ENCODE measurements around the gene STIM1. TPM values are rescaled to one million over a fixed set of nuclear protein-coding genes. Genes with fewer than 3 reads are reported as not detected.

Gene STIM1
- total RNA-seq, 4 donors from 2014 or later = 65.2 to 150 (median 92.6) TPM

DNA sequence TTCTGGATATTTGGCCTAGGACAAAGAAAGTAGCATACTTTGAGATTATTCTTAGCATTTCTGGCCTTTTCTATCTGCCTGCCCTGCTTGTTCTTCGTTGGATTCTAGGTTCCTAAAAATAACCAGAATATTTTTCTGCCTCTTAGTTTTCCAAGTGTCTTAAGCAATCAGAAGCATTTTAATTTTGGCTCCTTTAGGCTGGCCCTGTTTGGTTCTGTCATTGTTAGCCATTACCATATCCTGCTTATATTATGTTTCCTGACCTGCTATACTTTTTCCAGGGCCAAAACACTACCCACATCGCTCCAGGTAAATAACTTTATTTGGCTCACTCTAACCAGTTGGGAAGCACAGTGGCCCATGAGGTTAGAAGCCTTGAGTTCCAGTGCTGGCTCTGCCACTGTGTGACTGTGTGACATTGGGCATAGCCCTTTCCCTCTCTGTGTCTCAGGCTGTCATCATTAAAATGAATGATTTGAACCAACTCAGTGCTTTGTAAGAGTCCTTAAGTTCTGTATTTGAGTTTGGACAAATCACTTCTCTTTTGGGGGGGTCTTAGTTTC lies 91.1 kb downstream of the STIM1 start:
- intact Hi-C loops (cut with DNase I) = loop anchor here (10.0 kb wide), 2 partner anchors 92 to 108 kb away; partner anchors contain the start of gene STIM1
- no peaks in the 10 kb centered on the region for H3K27me3 ChIP-seq
- TF ChIP-seq EP300 (IDR thresholded peaks at IDR 0.05) = no peak
- TF ChIP-seq POLR2AphosphoS5 (IDR thresholded peaks at IDR 0.05) = peak in 1 of 2 donors; percentile 8
- peaks cover 85 to 99% (median 94%) of the 10 kb centered on the region in 4 donors for H3K4me1 ChIP-seq
- no peak for DNase-seq (ENCODE audit: extremely low spot score)
- 30% methylated on average over 2 of the region's 2 CpGs for WGBS
- peak overlapping the region in 2 of 4 donors; percentile 10 to 11 for H3K4me3 ChIP-seq
- H3K36me3 ChIP-seq = no peaks in the 10 kb centered on the region
- H3K27ac ChIP-seq (replicated peaks in 1 of 4) = peak overlapping the region; percentile 75 to 84 (median 80)
- H3K9me3 ChIP-seq = no peaks in the 10 kb centered on the region

GRCh38 chr11:3947061-3947460 lies 91.6 kb downstream of the STIM1 start:
- no peak for DNase-seq (ENCODE audit: extremely low spot score)
- H3K4me3 ChIP-seq = no peak overlapping the region
- intact Hi-C loops (cut with DNase I) = loop anchor here (10.0 kb wide), 2 partner anchors 92 to 108 kb away; partner anchors contain the start of gene STIM1
- H3K27me3 ChIP-seq = no peaks in the 10 kb centered on the region
- H3K4me1 ChIP-seq = peaks cover 87 to 100% (median 95%) of the 10 kb centered on the region in 4 donors
- TF ChIP-seq POLR2AphosphoS5 (IDR thresholded peaks at IDR 0.05) (peak; percentile 60), CTCF (IDR thresholded peaks at IDR 0.05) (no peak), POLR2A (IDR thresholded peaks at IDR 0.05; ENCODE audit: low read depth) (no peak), EP300 (IDR thresholded peaks at IDR 0.05) (no peak)
- no peaks in the 10 kb centered on the region for H3K9me3 ChIP-seq
- WGBS = 6% methylated on average over 1 of the region's 1 CpG
- H3K36me3 ChIP-seq = no peaks in the 10 kb centered on the region
- H3K27ac ChIP-seq (replicated peaks in 1 of 4) = peak overlapping the region; percentile 75 to 84 (median 80)

DNA sequence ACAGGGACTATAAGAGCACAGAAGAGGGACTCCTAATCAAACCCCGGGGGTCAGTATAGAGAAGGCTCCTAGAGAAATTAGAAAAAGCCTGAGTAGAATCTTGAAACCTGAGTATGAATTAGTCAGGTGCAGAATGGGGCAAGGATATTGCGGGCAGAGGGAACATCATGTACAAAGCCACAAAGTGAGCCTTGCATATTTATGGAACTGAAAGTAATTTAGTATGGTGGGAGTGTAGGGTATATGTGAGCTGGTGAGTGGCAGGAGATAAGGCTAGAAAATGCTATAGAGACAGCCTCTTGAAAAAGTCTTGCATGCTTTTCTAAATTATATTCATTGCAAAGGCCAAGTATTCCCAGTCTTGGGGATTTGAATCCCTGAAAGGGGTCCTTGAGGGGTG lies 93.7 kb downstream of the STIM1 start:
- Histone ChIP-seq H3K4me1 (peaks cover 70 to 91% (median 86%) of the 10 kb centered on the region in 4 donors), H3K4me3 (no peak overlapping the region), H3K27ac (replicated peaks in 1 of 4) (no peak overlapping the region), H3K9me3 (no peaks in the 10 kb centered on the region), H3K27me3 (no peaks in the 10 kb centered on the region), H3K36me3 (no peaks in the 10 kb centered on the region)
- TF ChIP-seq CTCF (IDR thresholded peaks at IDR 0.05) (no peak), EP300 (IDR thresholded peaks at IDR 0.05) (no peak)
- DNase-seq (ENCODE audit: extremely low spot score) = no peak
- intact Hi-C loops (cut with DNase I) = loop anchor here (10.0 kb wide), 2 partner anchors 94 to 106 kb away; partner anchors contain the start of gene STIM1
- WGBS = 88% methylated on average over 2 of the region's 2 CpGs

- Histone ChIP-seq H3K4me3 (no peak overlapping the region), H3K4me1 (peaks cover 56 to 71% (median 67%) of the 10 kb centered on the region in 4 donors), H3K27ac (replicated peaks in 1 of 4) (peak overlapping the region; percentile 30 to 59 (median 46)), H3K36me3 (no peaks in the 10 kb centered on the region), H3K9me3 (no peaks in the 10 kb centered on the region), H3K27me3 (no peaks in the 10 kb centered on the region)
- DNase-seq (ENCODE audit: extremely low spot score) = no peak
- no peak for TF ChIP-seq CTCF (IDR thresholded peaks at IDR 0.05)
- no peak for TF ChIP-seq POLR2A (IDR thresholded peaks at IDR 0.05; ENCODE audit: low read depth)
- TF ChIP-seq EP300 (IDR thresholded peaks at IDR 0.05) = no peak
- TF ChIP-seq POLR2AphosphoS5 (IDR thresholded peaks at IDR 0.05) = no peak
- WGBS = 60% methylated on average over 3 of the region's 4 CpGs
- intact Hi-C loops (cut with DNase I) = no loop called here
Observed at GRCh38 chr11:3950996-3951660, 95.7 kb downstream of the STIM1 start.

- no peaks in the 10 kb centered on the region for H3K9me3 ChIP-seq
- no peak for DNase-seq (ENCODE audit: extremely low spot score)
- intact Hi-C loops (cut with DNase I) = no loop called here
- no peaks in the 10 kb centered on the region for H3K36me3 ChIP-seq
- H3K27me3 ChIP-seq = no peaks in the 10 kb centered on the region
- peaks cover 40 to 55% (median 51%) of the 10 kb centered on the region in 4 donors for H3K4me1 ChIP-seq
- TF ChIP-seq CTCF (IDR thresholded peaks at IDR 0.05) (no peak), POLR2A (IDR thresholded peaks at IDR 0.05; ENCODE audit: low read depth) (no peak), POLR2AphosphoS5 (IDR thresholded peaks at IDR 0.05) (no peak), EP300 (IDR thresholded peaks at IDR 0.05) (no peak)
- H3K27ac ChIP-seq (replicated peaks in 1 of 4) = no peak overlapping the region
- H3K4me3 ChIP-seq = no peak overlapping the region
Observed at GRCh38 chr11:3952715-3953114, 97.3 kb downstream of the STIM1 start.

Data from esophagus muscularis mucosa (tissue), 4 donors.